HepG2 (cell line): Measurements from ENCODE around the gene PIF1. TPM values are rescaled to one million over a fixed set of nuclear protein-coding genes. Genes with fewer than 3 reads are reported as not detected.

ENCODE experiments used
- ATAC-seq: fragments of 200-7000 bp; cut with Tn5 transposase; 3 replicates; pipeline ENCODE4 v1.9.1; 2020; ENCODE audit warnings: mild to moderate bottlenecking, moderate library complexity
- BruUV-seq: library from RNA; stranded (reverse); fragments of 400-500 nt; replicated peaks from 2 replicates; lab custom pipeline; 2021; lab: Mats Ljungman, UMichigan
- CTCF ChIA-PET: fragments of 300-600 bp; formaldehyde crosslinking; extraction: SDS; loops from one replicate; lab custom pipeline; 2021; ENCODE audit warnings: low total read pairs, inconsistent platforms, low intra/inter-chr PET ratio; lab: Yijun Ruan, JAX
- POLR2A ChIA-PET: fragments of 350-600 bp; sonication (Branson Sonifier 250); formaldehyde crosslinking; loops from one replicate; lab custom pipeline; 2020; ENCODE audit warnings: antibody characterized with exemption, inconsistent platforms; lab: Yijun Ruan, JAX
- DNase-seq: peaks from one replicate; pipeline ENCODE4 v3.0.0-alpha.2; 2015; ENCODE audit warnings: low spot score
- FAIRE-seq: peaks from 3 replicates; lab custom pipeline; 2011; peaks lifted over from hg19 to GRCh38; lab: Jason Lieb, UNC
- H2AFZ ChIP-seq: one replicate; pipeline ENCODE4 v1.6.1; 2011; ENCODE audit warnings: low read length, inconsistent platforms
- H3K27ac ChIP-seq: fragments of 300-600 bp; 3 replicates; pipeline ENCODE4 v1.8.0; 2011; ENCODE audit warnings: mixed run types, mild to moderate bottlenecking, mixed read lengths, low read length, inconsistent platforms; ENCODE audit not compliant: insufficient read depth; ENCODE audit errors: extremely low read length
- H3K27me3 ChIP-seq, 2 experiments: fragments of 200-600 bp in 1 of 2; 2 replicates in 1 of 2; 3 replicates in 1 of 2; pipeline versions ENCODE4 v1.6.0 to v1.8.0; 2011; ENCODE audit warnings: low read length in 2 of 2, mild to moderate bottlenecking in 2 of 2, moderate library complexity in 2 of 2, inconsistent platforms in 1 of 2; ENCODE audit not compliant: insufficient read depth in 2 of 2, control insufficient read depth in 1 of 2
- H3K36me3 ChIP-seq, 2 experiments: fragments of 200-600 bp in 1 of 2; replicated peaks in 1 of 2; 2 replicates in 1 of 2; 3 replicates in 1 of 2; pipeline versions ENCODE4 v1.5.1 to v1.8.0; 2011; ENCODE audit warnings: low read length in 2 of 2, inconsistent platforms in 1 of 2; ENCODE audit not compliant: insufficient read depth in 2 of 2, control insufficient read depth in 1 of 2
- H3K4me1 ChIP-seq: 2 replicates; pipeline ENCODE4 v1.5.1; 2012; ENCODE audit warnings: low read length, inconsistent platforms; ENCODE audit not compliant: insufficient read depth
- H3K4me2 ChIP-seq: 2 replicates; pipeline ENCODE4 v1.6.0; 2011; ENCODE audit warnings: low read depth, low read length, inconsistent platforms
- H3K4me3 ChIP-seq, 3 experiments: fragments of 200-600 bp in 1 of 3; sonication (generic), shearing (Covaris generic) in 1 of 3; replicated peaks in 1 of 3; 2 replicates each; pipeline ENCODE4 v1.5.1; 2011 to 2016; ENCODE audit warnings: low read length in 3 of 3, inconsistent platforms in 2 of 3, low read depth in 2 of 3, mild to moderate bottlenecking in 2 of 3, control low read depth in 1 of 3, mixed read lengths in 1 of 3; ENCODE audit not compliant: insufficient read depth in 1 of 3
- H3K79me2 ChIP-seq: one replicate; pipeline ENCODE4 v1.6.1; 2011; ENCODE audit warnings: low read length, inconsistent platforms; ENCODE audit not compliant: insufficient read depth
- H3K9ac ChIP-seq: 2 replicates; pipeline ENCODE4 v1.6.0; 2011; ENCODE audit warnings: mild to moderate bottlenecking, low read depth, low read length, inconsistent platforms; ENCODE audit not compliant: insufficient read depth
- H3K9me3 ChIP-seq: 2 replicates; pipeline ENCODE4 v1.5.1; 2012; ENCODE audit warnings: mild to moderate bottlenecking, low read length
- H4K20me1 ChIP-seq: 2 replicates; pipeline ENCODE4 v1.6.0; 2011; ENCODE audit warnings: inconsistent platforms, mild to moderate bottlenecking, low read length, moderate library complexity; ENCODE audit not compliant: insufficient read depth
- AHR ChIP-seq: IDR thresholded peaks from 2 replicates; pipeline ENCODE4 v1.6.1; 2018; ENCODE audit warnings: missing genetic modification reagents, missing compliant biosample characterization
- BRCA1 ChIP-seq: sonication (generic); formaldehyde crosslinking; IDR thresholded peaks from 2 replicates; pipeline ENCODE4 v1.4.0; 2020; ENCODE audit warnings: missing genetic modification reagents
- CENPX ChIP-seq: sonication (generic); formaldehyde crosslinking; IDR thresholded peaks from 2 replicates; pipeline ENCODE4 v1.9.0; 2021; ENCODE audit warnings: mild to moderate bottlenecking, missing genetic modification reagents, moderate library complexity
- SALL2 ChIP-seq: sonication (generic); formaldehyde crosslinking; IDR thresholded peaks from 2 replicates; pipeline ENCODE4 v1.8.1; 2023; ENCODE audit warnings: mild to moderate bottlenecking, missing genetic modification reagents, inconsistent platforms
- ZNF770 ChIP-seq: sonication (generic); formaldehyde crosslinking; IDR thresholded peaks from 2 replicates; pipeline ENCODE4 v1.5.0; 2020; ENCODE audit warnings: mild to moderate bottlenecking, missing genetic modification reagents
- WGBS: methylation state at CpG from one replicate; pipeline ENCODE4 v1.1.6; 2017; ENCODE audit warnings: low lambda C conversion rate; 5-methylcytosine and 5-hydroxymethylcytosine counted together
- in situ Hi-C: cut with HindIII; loops from 2 replicates; pipeline ENCODE4 v1.10.0; 2017; ENCODE audit warnings: low pct_unique_long_range_greater_than_20kb; ENCODE audit not compliant: extremely low pct_ligation_motif_present
- intact Hi-C: fragments of 100-400 bp; cut with micrococcal nuclease; formaldehyde crosslinking; loops from one replicate; pipeline ENCODE4 v1.10.0; 2022; ENCODE audit not compliant: unreplicated experiment
- polyA plus RNA-seq, 8 experiments: library from polyadenylated mRNA; depleted of rRNA in 3 of 8; stranded (reverse) in 7 of 8; unstranded in 1 of 8; fragments of >200 nt; fragmentation: Illumina TruSeq in 4 of 8; extraction: Trizol in 4 of 8; gene quantifications; 2 replicates each; pipeline versions ENCODE4 v1.2.1 to v1.2.3, GENCODE V29; 2011 to 2016; ENCODE audit warnings: low read depth in 4 of 8, missing spikeins in 1 of 8, mixed read lengths in 1 of 8; ENCODE audit not compliant: insufficient read depth in 1 of 8
- total RNA-seq, 5 experiments: library from RNA; depleted of rRNA; stranded (reverse); fragments of >200 nt; fragmentation: Illumina TruSeq; extraction: Trizol; gene quantifications; 2 replicates each; pipeline ENCODE4 v1.2.3, GENCODE V29; 2016; ENCODE audit warnings: low read depth in 1 of 5

PIF1 gene
- total and polyA plus RNA-seq, 2 of the 13 experiments (the other 11 are each of a cell fraction or from before 2014, with no cell fraction given), result 18.5 to 19.7 TPM

DNA sequence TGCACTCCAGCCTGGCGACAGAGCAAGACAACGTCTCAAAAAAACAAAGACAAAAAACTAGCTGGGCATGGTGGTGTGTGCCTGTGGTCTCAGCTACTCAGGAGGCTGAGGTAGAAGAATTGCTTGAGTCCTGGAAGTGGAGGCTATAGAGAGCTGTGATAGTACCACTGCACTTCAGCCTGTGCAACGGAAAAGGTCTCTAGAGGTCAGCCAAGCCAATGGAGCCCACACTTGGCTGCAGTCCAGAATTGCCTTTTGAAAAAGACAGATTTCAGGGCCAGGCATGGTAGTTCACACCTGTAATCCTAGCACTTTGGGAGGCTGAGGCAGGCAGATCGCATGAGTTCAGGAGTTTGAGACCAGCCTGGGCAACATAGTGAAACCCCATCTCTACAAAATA, 41.7 kb downstream of the PIF1 start:
- Histone ChIP-seq H3K27ac (no peak overlapping the region), H3K79me2 (no peaks in the 10 kb centered on the region), H3K4me3 (no peak overlapping the region), H3K9me3 (no peaks in the 10 kb centered on the region), H3K4me1 (peaks cover 24% of the 10 kb centered on the region), H2AFZ (no peak overlapping the region), H3K27me3 (peaks cover 0 to 4% of the 10 kb centered on the region in 2 experiments; a peak in 2 of 5 replicates), H3K36me3 (no peaks in the 10 kb centered on the region), H4K20me1 (no peaks in the 10 kb centered on the region), H3K4me2 (no peak overlapping the region), H3K9ac (no peak overlapping the region)
- FAIRE-seq (no peak), ATAC-seq (peak; percentile 49), DNase-seq (no peak)
- ChIA-PET CTCF (no interaction called here), POLR2A (no interaction called here)
- intact Hi-C loops (no loop called here), in situ Hi-C loops (no loop called here)
- no TSS peak for BruUV-seq
- WGBS, result 63% methylated on average over 3 of the region's 4 CpGs
- TF ChIP-seq SALL2 (CRISPR knock-in tag), result no peak
- TF ChIP-seq ZNF770, result 0 out of 2 replicates have a peak, but pooled peaks have one; percentile 20

GRCh38 chr15:64782751-64783150, 42.7 kb downstream of the PIF1 start:
- Histone ChIP-seq H3K9ac (no peak overlapping the region), H3K4me3 (no peak overlapping the region), H3K36me3 (no peaks in the 10 kb centered on the region), H3K4me1 (peaks cover 24% of the 10 kb centered on the region), H4K20me1 (no peaks in the 10 kb centered on the region), H3K27me3 (peaks cover 0 to 8% of the 10 kb centered on the region in 2 experiments; a peak in 2 of 5 replicates), H3K9me3 (no peaks in the 10 kb centered on the region), H3K79me2 (no peaks in the 10 kb centered on the region), H3K4me2 (no peak overlapping the region), H3K27ac (no peak overlapping the region), H2AFZ (no peak overlapping the region)
- ATAC-seq, result peak; percentile 23; the same call in 1 of the 3 replicates
- intact Hi-C loops (no loop called here), in situ Hi-C loops (no loop called here)
- TF ChIP-seq AHR (no peak), CENPX (CRISPR knock-in tag) (no peak), BRCA1 (no peak)
- POLR2A ChIA-PET, result interaction anchor here (0.9 kb wide), 1 partner anchor 111 kb away, joined by 3 read pairs; no protein-coding TSS in a partner anchor
- 20% methylated on average over 5 of the region's 5 CpGs for WGBS
- DNase-seq, result no peak
- CTCF ChIA-PET, result no interaction called here
- no TSS peak for BruUV-seq
- no peak for FAIRE-seq
